CD4-positive, alpha-beta T cell (primary cell): ENCODE data around the gene TOX3. TPM values are rescaled to one million over a fixed set of nuclear protein-coding genes. Genes with fewer than 3 reads are reported as not detected.

Source experiments
- ATAC-seq: fragments of 200-7000 bp; cut with Tn5 transposase; one replicate; pipeline ENCODE4 v1.10.0; 2022; ENCODE audit warnings: mild to moderate bottlenecking; ENCODE audit not compliant: poor library complexity
- CTCF ChIA-PET: fragments of 350-600 bp; sonication (Branson Sonifier 250); formaldehyde crosslinking; loops from one replicate; lab custom pipeline; 2021; ENCODE audit warnings: antibody characterized with exemption, inconsistent platforms; lab: Charles Lee
- POLR2A ChIA-PET: fragments of 350-600 bp; sonication (Branson Sonifier 250); formaldehyde crosslinking; loops from one replicate; lab custom pipeline; 2021; ENCODE audit warnings: antibody characterized with exemption, inconsistent platforms; lab: Charles Lee
- DNase-seq, 14 experiments: peaks; one replicate each; pipeline ENCODE4 v3.0.0-alpha.2; 2013 to 2020; ENCODE audit warnings: mixed read lengths in 2 of 14
- H3K27ac ChIP-seq, 2 donors: one replicate each; pipeline versions ENCODE4 v1.5.1 to v1.7.0; 2013; ENCODE audit warnings: low read length in 2 of 2, low read depth in 1 of 2, mild to moderate bottlenecking in 1 of 2
- H3K27me3 ChIP-seq, 2 experiments: 1 replicate in 1 of 2; 2 replicates in 1 of 2; pipeline versions ENCODE4 v1.6.1 to v1.7.0; 2013; ENCODE audit warnings: low read length in 2 of 2, control low read depth in 1 of 2, mild to moderate bottlenecking in 1 of 2, moderate library complexity in 1 of 2; ENCODE audit not compliant: insufficient read depth in 2 of 2, control insufficient read depth in 1 of 2
- H3K36me3 ChIP-seq: one replicate; pipeline ENCODE4 v1.6.1; 2013; ENCODE audit warnings: low read length, control low read depth; ENCODE audit not compliant: insufficient read depth
- H3K4me1 ChIP-seq: one replicate; pipeline ENCODE4 v1.6.1; 2013; ENCODE audit warnings: low read length, control low read depth; ENCODE audit not compliant: insufficient read depth
- H3K4me3 ChIP-seq: one replicate; pipeline ENCODE4 v1.5.1; 2013; ENCODE audit warnings: mild to moderate bottlenecking, low read length, moderate library complexity
- H3K9me3 ChIP-seq, 2 experiments: 1 replicate in 1 of 2; 2 replicates in 1 of 2; pipeline versions ENCODE4 v1.6.1 to v1.7.0; 2013; ENCODE audit warnings: low read length in 2 of 2, mild to moderate bottlenecking in 2 of 2, control low read depth in 1 of 2, moderate library complexity in 1 of 2; ENCODE audit not compliant: control insufficient read depth in 1 of 2, insufficient read depth in 1 of 2
- H3K27ac Mint-ChIP-seq: one replicate; pipeline ENCODE4 v1.8.0; 2020; ENCODE audit warnings: mixed read lengths
- H3K27me3 Mint-ChIP-seq: one replicate; pipeline ENCODE4 v1.8.0; 2021; ENCODE audit warnings: mixed read lengths
- H3K36me3 Mint-ChIP-seq: one replicate; pipeline ENCODE4 v1.8.0; 2021; ENCODE audit warnings: low read depth, mixed read lengths
- H3K4me1 Mint-ChIP-seq: one replicate; pipeline ENCODE4 v1.8.0; 2021; ENCODE audit warnings: low read depth, mixed read lengths
- H3K4me3 Mint-ChIP-seq: one replicate; pipeline ENCODE4 v1.8.0; 2020; ENCODE audit warnings: mild to moderate bottlenecking, mixed read lengths
- H3K9me3 Mint-ChIP-seq: one replicate; pipeline ENCODE4 v1.8.0; 2020; ENCODE audit warnings: mixed read lengths
- CTCF ChIP-seq: fragments of 200-600 bp; IDR thresholded peaks from one replicate; pipeline ENCODE4 v1.8.0; 2022; ENCODE audit warnings: antibody characterized with exemption, mild to moderate bottlenecking
- intact Hi-C, 2 experiments: fragments of 100-400 bp; cut with DNase I in 1 of 2; cut with micrococcal nuclease in 1 of 2; formaldehyde crosslinking; loops; one replicate each; pipeline versions ENCODE4 v1.15.1 to v1.9.0; 2023 to 2025; cut with DNase I, micrococcal nuclease
- total RNA-seq, 174 experiments: library from RNA in 2 of 174; stranded (reverse) in 2 of 174; gene quantifications; one replicate each; pipeline ENCODE4 v1.2.3 and lab custom pipeline; 2021 to 2026

TOX3 gene
- total RNA-seq, 2 experiments from 2014 or later: not detected

- Histone ChIP-seq H3K27ac (no peak overlapping the region), H3K9me3 (peaks cover 0 to 5% of the 10 kb centered on the region in 2 experiments), H3K27me3 (peaks cover 10 to 22% of the 10 kb centered on the region in 2 experiments), H3K4me1 (no peaks in the 10 kb centered on the region), H3K36me3 (no peaks in the 10 kb centered on the region), H3K4me3 (no peak overlapping the region)
- POLR2A ChIA-PET: no interaction called here
- intact Hi-C loops: no loop called here
- ATAC-seq (no peak), DNase-seq (no peak)
- no peaks in the 10 kb centered on the region for H3K4me1 Mint-ChIP-seq
- no peak overlapping the region for H3K27ac Mint-ChIP-seq
- peaks cover 12% of the 10 kb centered on the region for H3K9me3 Mint-ChIP-seq
- no peak for TF ChIP-seq CTCF
- peaks cover 36% of the 10 kb centered on the region for H3K27me3 Mint-ChIP-seq
- CTCF ChIA-PET: no interaction called here
- no peaks in the 10 kb centered on the region for H3K36me3 Mint-ChIP-seq
- H3K4me3 Mint-ChIP-seq: no peak overlapping the region
Observed at GRCh38 chr16:52540910-52541309, 6.0 kb downstream of the TOX3 start.

GRCh38 chr16:52539191-52539590, 7.8 kb downstream of the TOX3 start:
- Histone ChIP-seq H3K36me3 (no peaks in the 10 kb centered on the region), H3K4me3 (no peak overlapping the region), H3K27me3 (peaks cover 0 to 5% of the 10 kb centered on the region in 2 experiments), H3K9me3 (no peaks in the 10 kb centered on the region), H3K27ac (no peak overlapping the region), H3K4me1 (no peaks in the 10 kb centered on the region)
- Mint-ChIP-seq H3K36me3 (no peaks in the 10 kb centered on the region), H3K27ac (no peak overlapping the region), H3K27me3 (peaks cover 23% of the 10 kb centered on the region), H3K9me3 (peaks cover 12% of the 10 kb centered on the region), H3K4me1 (no peaks in the 10 kb centered on the region), H3K4me3 (no peak overlapping the region)
- no peak for TF ChIP-seq CTCF
- intact Hi-C loops: no loop called here
- POLR2A ChIA-PET: no interaction called here
- no peak for ATAC-seq
- CTCF ChIA-PET: no interaction called here
- DNase-seq: no peak

- H3K9me3 Mint-ChIP-seq: peaks cover 12% of the 10 kb centered on the region
- H3K4me1 Mint-ChIP-seq: no peaks in the 10 kb centered on the region
- Histone ChIP-seq H3K4me3 (no peak overlapping the region), H3K27ac (no peak overlapping the region), H3K27me3 (peaks cover 0 to 2% of the 10 kb centered on the region in 2 experiments), H3K4me1 (no peaks in the 10 kb centered on the region), H3K36me3 (no peaks in the 10 kb centered on the region), H3K9me3 (no peaks in the 10 kb centered on the region)
- H3K4me3 Mint-ChIP-seq: no peak overlapping the region
- intact Hi-C loops: no loop called here
- no peak overlapping the region for H3K27ac Mint-ChIP-seq
- DNase-seq (no peak), ATAC-seq (no peak)
- no peak for TF ChIP-seq CTCF
- H3K36me3 Mint-ChIP-seq: no peaks in the 10 kb centered on the region
- ChIA-PET POLR2A (no interaction called here), CTCF (no interaction called here)
- peaks cover 18% of the 10 kb centered on the region for H3K27me3 Mint-ChIP-seq
Observed at GRCh38 chr16:52538511-52538910, 8.4 kb downstream of the TOX3 start.
